HG03378 (cell line): ENCODE measurements around the gene SPG21.

Experiments used
- ATAC-seq: cut with Tn5 transposase; IDR thresholded peaks from one replicate; pipeline ENCODE4 v1.9.1; 2021; ENCODE audit warnings: mild to moderate bottlenecking, moderate library complexity; ENCODE audit not compliant: unreplicated experiment

SPG21 gene

DNA sequence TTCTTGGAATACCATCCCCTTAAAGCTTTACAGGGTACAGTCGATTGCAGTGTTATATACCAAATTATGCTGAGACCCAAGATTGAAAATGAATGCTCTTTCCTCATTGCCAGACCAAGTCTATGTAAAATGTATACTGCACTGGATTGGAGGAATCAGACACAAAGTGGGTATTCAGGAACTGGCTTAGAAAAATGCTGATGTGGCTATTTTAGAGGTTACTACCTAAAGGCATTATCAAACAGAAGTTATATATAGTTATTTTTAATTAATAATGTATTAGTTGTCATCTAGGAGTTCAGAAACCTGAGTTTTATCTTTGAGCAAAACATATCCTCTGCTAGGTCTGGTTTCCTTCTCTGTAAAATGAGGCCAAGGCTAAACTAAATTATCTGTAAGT, 3.6 kb upstream of the SPG21 start:
- ATAC-seq = no peak

DNA sequence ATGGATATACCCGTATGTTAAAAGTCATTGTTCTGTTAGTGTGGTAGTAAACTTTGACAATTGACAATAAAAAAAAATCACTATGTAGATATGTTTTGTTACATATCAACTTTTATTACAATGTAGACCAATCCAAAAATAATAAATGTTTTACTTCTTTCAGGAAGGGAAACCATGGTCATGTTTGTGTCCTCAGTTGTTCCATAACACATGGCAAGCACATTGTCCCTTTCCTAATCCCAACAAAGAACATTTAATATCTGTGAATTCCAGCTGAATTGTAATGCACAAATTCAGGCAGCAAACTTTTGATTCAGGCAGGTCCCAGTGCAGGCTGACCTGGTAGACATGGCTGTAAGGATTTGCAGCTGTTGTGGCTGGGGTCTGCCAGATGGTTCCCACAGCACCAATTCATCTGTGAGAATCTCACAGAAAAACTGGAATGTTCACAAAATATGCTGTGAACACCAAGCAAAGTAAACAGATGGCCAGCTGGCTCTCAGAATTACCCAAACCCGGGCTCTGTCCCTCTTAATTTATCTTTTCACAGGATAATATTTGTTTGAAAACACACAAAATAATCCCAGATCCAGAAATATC, 1.9 kb upstream of the SPG21 start:
- no peak for ATAC-seq

DNA sequence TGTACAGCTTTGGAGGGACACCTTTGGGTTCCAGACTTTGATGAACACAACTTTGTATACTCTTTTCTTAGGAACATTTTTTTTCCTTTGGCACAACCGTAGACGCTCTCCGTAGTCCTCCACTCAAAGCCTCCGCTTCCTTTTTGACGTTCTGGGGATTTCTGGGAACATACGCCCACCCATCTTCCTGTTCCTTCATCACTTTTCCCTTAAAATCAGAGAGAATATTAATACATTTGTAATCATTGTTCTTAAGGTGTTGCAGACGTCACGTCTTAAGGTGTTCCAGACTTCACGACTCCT, 405 bp upstream of the SPG21 start:
- ATAC-seq = no peak

DNA sequence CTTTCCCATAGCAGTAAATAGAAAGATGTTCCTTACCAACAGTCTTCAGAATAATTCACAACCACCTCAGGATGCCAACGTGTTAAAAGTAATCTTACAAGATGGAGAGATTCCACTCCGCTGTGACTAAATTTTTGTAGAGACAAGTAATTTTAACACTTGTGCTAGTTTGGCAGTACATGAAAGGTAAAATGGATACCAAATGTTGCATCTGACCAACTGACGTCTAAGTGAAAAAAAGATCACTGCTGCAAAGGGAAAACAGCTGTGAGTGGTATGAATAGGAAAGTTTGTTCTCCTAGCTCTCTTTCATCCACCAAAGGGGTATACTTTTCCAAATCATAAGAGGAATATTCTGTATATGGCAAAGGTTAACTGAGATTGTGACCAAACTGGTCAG, 2.6 kb downstream of the SPG21 start:
- ATAC-seq = no peak

DNA sequence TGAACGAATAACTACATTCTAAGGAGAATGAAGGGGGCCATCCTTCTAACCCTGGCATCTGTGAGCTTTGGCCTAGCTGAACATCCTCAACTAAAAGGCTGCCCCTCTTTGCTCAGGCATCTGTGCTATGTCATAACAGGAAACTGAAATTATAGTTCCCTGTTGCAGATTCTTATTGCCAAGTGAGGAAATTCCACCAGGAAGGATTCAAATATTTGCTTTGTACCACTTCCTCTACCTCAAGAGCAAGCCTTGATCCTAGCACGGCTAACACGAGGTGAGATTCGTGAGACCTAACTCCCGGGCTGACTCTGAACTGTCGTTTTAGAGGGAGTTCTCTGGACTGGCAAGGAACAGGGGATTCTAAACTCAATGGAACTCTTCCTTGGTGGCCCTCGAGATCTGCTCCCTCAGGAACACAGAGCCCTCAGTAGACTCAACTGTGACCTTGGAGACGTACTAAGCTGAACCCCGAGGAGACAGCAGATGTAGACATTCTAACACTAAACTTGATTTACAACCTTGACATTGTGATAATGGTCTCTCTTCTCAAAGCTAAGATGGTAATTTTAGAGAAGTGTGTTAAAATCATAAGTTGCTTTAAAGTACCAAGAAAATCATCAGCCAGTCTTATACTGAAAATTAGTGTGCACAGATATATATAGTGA, 4.2 kb downstream of the SPG21 start:
- ATAC-seq = no peak

DNA sequence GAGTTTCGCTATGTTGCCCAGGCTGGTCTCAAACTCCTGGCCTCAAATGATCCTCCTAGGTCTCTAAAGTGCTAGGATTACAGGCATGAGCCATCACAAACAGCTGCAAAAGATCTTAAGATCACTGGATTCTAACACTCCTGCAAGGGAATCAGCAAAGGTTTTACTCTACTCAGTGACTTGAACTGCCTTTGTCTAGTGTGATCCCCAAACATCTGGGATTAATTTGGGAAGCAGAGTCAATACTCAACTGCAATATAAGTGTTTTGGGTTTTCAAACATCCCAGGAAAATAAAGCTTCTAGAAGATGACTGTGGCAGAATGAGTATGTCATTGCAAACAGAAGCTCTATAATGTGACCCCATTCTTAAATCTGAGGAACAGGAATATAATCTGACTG, 7.2 kb downstream of the SPG21 start:
- ATAC-seq = no peak

DNA sequence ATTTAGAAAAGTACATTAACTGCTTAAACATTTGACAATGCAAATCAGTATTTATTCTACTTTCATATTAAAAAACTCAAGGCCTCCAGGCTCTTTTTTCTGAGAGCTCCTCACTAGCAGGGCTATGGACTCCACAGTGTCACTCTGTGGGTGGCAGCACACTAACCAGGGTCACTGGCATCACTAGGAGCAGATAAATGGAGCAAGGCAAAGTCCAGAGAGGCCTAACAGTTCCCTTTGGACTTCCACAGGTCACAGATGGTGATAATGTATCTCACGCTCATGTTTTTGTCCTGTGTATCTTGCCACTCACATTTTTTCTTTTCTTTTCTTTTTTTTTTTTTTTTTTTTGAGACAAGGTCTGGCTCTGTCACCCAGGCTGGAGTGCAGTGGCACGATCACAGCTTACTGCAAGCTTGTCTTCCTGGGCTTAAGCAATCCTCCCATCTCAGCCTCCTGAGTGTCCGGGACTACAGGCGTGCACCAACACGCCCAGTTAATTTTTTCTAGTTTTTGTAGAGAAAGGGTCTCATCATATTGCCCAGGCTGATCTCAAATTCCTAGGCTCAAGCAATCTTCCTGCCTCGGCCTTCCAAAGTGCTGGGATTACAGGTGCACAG, 7.8 kb downstream of the SPG21 start:
- ATAC-seq = no peak

DNA sequence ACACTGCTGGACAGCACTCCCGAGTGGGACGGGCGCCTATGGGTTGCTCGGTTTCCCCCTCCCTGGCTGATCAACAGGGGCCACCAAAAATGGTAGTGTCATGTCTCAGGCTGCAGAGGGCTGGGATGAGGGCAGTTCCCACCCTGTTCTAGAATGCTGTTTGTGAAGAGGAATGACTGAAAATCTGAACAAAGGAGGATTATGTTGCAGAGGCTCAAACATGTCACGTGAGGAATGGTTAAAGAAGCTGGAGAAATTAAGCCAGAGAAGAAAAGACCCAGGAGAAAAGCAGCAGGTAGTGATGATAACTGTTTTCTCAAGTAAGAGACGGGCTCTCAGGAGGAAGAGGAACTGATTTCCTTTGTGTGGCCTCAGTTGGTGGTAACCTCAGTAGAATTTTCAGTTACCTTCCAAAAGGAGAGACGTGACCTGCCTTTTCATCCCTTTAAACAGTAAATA, 10.4 kb downstream of the SPG21 start:
- ATAC-seq = no peak

DNA sequence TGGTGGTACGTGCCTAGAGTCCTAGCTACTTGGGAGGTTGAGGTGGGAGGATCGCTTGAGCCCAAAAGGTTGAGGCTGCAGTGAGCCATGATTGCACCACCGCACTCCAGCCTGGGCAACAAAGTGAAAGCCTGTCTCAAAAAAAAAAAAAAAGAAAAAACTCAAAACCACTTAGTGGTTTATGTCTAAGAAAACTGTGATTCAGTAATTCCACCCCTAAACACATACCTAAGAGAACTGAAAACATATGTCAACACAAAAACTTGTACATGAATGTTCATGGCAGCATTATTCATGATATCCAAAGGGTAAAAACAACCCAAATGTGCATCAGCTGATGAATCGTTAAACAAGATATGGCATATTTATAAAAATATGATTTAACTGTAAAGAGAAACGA, 14.3 kb downstream of the SPG21 start:
- ATAC-seq = no peak

DNA sequence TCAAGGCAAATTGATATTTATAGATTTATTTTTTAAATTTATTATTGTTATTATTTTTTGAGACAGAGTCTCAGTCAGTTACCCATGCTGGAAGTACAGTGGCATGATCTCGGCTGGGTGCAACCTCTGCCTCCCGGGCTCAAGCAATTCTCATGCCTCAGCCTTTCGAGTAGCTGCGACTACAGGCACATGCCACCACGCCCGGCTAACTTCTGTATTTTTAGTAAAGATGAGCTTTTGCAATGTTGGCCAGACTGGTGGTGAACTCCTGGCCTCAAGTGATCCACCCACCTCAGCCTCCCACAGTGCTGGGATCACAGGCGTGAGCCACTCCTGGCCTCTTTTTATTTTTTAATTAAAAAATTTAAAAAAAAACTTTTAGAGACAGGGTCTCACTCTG, 19.0 kb downstream of the SPG21 start:
- ATAC-seq = no peak

DNA sequence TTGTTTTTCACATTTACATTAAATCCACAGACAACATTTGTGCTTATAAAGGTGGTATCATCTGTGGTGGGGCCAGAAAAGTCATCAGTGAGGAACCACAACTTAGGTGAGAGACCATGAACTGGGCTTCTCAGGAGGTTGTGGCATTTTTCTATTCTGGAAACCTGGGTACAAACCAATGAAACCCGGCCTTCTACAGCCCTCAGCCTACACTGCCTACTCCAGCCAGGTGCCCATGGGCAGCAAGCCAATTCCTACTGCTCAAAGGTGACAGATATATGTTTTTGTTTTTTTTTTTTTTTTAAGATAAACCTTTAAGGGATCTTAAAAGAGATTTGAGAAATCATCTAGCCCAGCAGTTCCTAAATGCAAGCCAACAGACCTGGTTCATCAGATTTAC, 20.3 kb downstream of the SPG21 start:
- ATAC-seq = no peak

DNA sequence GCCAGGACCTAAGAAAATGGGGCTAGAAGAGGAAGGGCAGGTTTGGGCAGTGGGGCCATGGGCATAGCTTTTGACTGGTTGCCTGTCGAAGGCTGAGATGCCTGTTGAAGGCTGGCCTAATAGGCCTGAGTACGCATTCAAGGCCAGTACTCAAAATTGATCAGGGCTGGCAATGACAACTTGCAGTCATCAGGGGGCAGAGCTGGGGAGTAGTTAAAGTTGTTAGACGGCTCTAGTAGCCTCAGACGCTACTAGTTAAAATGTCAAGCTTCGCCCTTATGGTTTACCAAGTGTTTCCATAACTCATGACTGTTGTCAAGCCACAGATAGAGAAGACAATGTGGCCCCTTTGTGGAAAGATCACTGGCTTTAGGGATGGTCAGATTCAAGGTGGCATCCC, 28.7 kb downstream of the SPG21 start:
- no peak for ATAC-seq

DNA sequence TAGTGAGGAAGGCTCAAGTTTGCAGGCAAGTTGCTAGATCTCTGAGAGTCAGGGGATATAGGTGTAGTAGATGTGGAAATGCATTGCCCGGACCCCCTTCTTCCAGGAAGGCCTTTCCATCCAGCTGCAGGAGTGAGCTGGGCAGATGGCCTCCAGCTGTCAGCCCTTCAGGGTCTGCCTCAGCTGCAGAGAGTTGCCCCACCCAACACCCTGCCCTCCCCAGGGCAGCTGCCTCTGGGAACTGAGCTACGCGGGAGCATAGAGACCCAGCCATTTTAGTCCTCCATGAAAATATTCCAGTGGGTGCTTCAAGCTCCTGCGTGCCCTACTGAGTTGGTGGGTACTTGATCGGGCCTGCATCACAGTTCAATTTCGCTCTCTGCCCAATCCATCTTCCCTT, 29.6 kb downstream of the SPG21 start:
- no peak for ATAC-seq

DNA sequence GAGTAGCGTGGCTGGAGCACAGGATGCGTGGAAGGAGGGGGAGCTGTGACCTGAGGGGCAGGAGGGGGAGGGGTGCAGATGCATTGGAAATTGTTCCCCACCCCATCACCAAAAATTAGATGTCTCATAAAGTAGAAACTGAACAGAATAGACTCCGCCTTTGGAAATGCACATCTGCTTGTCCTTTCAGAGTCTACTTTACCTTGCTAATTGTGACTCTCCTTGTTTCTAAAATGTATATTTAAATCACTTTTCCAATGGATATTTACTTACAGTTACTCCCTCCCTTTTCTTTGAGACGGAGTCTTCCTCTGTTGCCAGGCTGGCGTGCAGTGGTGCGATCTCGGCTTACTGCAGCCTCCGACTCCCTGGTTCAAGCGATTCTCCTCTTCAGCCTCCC, 30.6 kb downstream of the SPG21 start:
- ATAC-seq = no peak

DNA sequence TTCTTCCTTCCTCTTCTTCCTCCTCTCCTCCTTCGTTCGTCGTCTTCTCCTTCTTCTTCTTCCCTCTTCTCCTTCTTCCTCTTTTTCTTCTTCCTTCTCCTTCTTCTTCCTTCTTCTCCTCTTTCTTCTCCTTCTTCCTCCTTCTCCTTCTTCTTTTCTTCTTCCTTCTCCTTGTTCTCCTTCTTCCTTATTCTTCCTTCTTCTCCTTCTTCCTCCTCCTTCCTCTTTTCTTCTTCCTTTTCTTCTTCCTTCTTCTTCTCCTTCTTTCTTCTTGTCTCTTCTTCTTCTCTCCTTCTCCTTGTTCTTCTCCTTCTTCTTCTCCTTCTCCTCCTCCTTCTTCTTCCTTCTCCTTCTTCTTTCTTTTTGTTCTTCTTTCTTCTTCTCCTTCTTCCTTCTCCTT, 35.3 kb downstream of the SPG21 start:
- no peak for ATAC-seq

DNA sequence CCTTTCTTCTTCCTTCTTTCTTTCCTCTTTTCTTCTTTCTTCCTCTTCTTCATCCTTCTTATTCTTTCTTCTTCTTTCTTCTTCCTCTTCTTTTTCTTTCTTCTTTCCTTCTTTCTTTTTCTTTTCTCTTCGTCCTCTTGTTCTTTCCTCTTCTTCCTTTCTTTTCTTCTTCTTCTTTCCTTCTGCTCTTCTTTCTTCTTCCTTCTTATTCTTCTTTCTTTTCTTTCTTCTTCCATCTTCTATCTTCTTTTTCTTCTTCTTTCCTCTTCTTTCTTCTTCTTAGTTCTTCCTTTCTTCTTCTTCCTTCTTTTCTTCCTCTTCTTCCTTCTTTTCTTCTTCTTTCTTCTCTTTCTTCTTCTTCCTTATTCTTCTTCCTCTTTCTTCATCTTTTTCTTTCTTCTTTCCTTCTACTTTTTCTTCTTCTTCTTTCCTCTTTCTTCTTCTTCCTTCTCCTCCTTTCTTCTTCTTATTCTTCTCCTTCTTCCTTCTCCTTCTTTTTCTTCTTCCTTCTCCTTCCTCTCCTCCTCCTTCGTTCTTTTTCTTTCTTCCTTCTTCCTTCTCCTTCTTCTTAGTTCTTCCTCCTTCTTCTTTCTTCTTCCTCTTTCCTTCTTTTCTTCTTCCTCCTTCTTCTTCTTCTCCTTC, 37.8 kb downstream of the SPG21 start:
- ATAC-seq = no peak

DNA sequence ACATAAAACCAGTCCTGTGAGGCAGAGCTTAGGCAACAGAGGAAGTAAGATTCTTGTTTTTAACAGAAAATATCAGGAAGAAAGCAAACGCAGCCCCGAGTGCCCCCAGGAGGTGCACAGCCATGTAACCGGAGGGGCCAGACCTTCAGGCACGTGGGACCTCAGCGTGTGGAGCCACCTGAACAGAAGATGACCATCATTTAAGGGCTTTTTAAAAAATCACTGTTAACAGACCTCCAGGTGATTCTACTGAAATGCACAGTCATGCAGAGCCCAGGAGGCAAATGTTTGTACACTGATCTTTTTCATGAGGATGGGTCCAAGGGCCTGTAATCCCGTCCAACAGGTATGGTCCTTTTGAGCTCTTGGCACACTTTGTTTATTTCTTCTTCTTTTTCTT, 38.8 kb downstream of the SPG21 start:
- no peak for ATAC-seq

DNA sequence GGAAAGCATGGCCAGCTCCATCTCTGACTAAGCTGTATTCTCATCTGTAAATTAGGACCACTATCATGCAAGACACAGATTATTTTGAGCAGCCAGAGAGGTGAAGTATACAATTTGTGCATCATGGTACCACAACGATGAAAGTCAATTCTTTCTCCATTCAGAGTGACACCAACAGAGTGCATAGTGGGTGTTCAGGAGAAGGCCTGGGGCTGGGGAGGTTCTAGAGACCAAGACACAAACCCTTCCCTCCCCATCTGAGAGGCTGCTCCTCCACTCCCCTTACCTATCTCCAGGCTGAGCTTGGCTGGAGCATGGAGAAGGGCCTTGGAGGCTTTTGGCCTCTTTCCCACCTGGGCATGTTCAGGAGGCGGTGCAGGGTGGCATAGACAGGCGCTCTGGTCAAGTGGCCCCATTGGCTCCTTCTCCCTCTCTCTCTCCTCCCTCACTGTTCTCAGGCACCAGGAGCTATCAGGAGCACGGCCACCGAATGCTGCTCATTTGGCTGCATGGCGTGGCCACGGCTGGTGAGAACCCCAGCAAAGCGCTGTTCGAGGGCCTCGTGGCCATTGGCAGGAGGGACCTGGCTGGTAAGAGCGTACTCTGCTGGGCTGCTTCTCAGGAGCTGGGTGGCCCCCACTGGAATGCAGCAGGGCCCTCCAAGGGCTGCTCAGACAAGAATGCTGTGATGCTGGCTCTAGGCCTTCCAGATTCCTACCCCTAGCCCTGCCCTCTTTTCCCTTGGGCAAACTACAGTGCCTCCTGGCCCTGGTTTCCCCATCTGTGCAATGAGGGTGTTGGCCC, 40.1 kb downstream of the SPG21 start:
- no peak for ATAC-seq

DNA sequence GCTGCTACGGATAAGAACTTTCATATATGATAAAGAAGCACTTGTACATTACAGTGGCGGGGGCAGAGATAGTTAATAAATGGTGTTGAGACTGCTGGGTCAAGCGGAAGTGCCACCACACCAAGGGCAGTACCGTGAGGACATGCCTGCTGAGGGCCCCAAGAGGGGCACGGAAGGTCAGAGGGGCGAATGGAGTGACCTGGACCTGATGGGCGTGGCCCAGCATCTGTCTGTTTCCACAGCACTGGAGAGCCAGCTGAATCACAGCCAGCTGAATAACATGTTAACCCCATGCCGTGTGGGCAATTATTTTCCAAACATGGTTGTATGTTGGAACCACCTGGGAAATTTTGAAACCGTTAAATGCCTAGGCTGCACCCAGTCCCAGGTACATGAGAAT, 40.8 kb downstream of the SPG21 start:
- ATAC-seq = no peak

DNA sequence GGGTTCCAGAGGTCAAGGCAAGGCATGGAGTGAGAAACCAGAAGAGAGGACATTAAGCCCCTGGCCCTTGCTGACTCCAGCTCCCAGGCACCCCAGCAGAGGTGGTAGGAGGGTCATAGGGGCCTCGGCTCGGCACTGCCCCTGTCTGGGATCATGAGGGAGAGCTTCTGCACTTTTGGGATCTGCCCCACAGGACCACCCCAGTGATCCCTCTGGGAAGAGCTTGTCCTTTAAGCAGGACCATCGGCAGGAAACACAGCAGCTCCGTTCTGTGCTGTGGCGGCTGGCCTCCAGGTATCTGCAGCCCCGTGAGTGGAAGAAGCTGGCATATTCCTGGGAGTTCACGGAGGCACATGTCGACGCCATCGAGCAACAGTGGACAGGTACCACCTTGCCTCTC, 42.5 kb downstream of the SPG21 start:
- ATAC-seq = no peak

DNA sequence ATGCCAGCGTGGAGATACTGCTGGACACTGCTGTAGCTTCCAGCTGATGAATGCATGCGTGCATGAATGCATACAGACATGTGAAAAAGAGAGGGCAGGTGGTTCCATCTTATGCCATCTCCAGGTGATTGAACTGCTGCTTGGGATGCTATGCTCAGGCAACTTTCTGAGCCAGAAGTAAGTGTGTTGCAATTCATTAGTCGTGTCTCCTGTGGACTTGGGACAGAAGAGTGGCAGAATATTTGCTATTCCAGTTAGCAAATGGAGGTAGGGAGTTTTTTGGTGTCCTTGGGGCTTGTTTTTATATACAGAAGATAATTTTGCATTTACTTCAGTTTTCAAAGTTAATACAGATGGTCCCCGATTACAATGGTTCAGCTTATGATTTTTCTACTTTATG, 44.8 kb downstream of the SPG21 start:
- ATAC-seq = no peak
